Tibial nerve (tissue), 4 donors: ENCODE results near the gene DFFA. TPM values are rescaled to one million over a fixed set of nuclear protein-coding genes. Genes with fewer than 3 reads are reported as not detected.
A peak's percentile ranks its signal among the peaks of the same experiment; 100 is the strongest.

Experiments used
- DNase-seq, 2 donors: peaks; one replicate each; pipeline ENCODE4 v3.0.0-alpha.2; 2019; ENCODE audit warnings: low spot score in 2 of 2
- H3K27ac ChIP-seq, 4 donors: fragments of 200-600 bp; sonication (generic) in 3 of 4; one replicate each; pipeline ENCODE4 v1.5.1; 2017 to 2019; ENCODE audit warnings: mild to moderate bottlenecking in 1 of 4
- H3K27me3 ChIP-seq, 2 donors: fragments of 200-600 bp; sonication (generic) in 1 of 2; one replicate each; pipeline versions ENCODE4 v1.5.1 to v1.6.0; 2017 to 2019
- H3K36me3 ChIP-seq, 3 donors: fragments of 200-600 bp; sonication (generic); one replicate each; pipeline ENCODE4 v1.5.1; 2018 to 2019
- H3K4me1 ChIP-seq, 4 donors: fragments of 200-600 bp; sonication (generic) in 3 of 4; one replicate each; pipeline ENCODE4 v1.5.1; 2017 to 2019
- H3K4me3 ChIP-seq, 4 donors: fragments of 200-600 bp; sonication (generic) in 3 of 4; one replicate each; pipeline ENCODE4 v1.5.1; 2017 to 2019; ENCODE audit warnings: mild to moderate bottlenecking in 1 of 4, moderate library complexity in 1 of 4
- H3K9me3 ChIP-seq, 4 donors: fragments of 200-600 bp; sonication (generic) in 3 of 4; one replicate each; pipeline ENCODE4 v1.5.1; 2017 to 2019
- EP300 ChIP-seq, 2 donors: sonication (generic); formaldehyde crosslinking; IDR thresholded peaks; one replicate each; pipeline ENCODE4 v1.6.1; 2017; ENCODE audit warnings: antibody characterized with exemption in 2 of 2, mild to moderate bottlenecking in 1 of 2
- POLR2A ChIP-seq, 2 donors: fragments of 450-650 bp; IDR thresholded peaks; one replicate each; pipeline ENCODE4 v1.6.1; 2017; ENCODE audit warnings: antibody characterized with exemption in 2 of 2, mild to moderate bottlenecking in 2 of 2, moderate library complexity in 2 of 2
- WGBS, 2 donors: methylation state at CpG; one replicate each; pipeline ENCODE4 v1.1.5; 2018; 5-methylcytosine and 5-hydroxymethylcytosine counted together
- total RNA-seq, 4 donors: library from RNA; depleted of rRNA; stranded (reverse); fragments of >200 nt; gene quantifications; one replicate each; pipeline ENCODE4 v1.1.0, GENCODE V29; 2016
- TF ChIP-seq, protein P1 (sequence below), 5 experiments: fragments of 200-600 bp in 3 of 5; fragments of 450-650 bp in 2 of 5; sonication (generic) in 3 of 5; IDR thresholded peaks; one replicate each; pipeline ENCODE4 v1.5.1; 2016 to 2019; ENCODE audit warnings: antibody characterized with exemption in 5 of 5, mild to moderate bottlenecking in 3 of 5, moderate library complexity in 2 of 5

DFFA gene
- total RNA-seq, 4 donors from 2014 or later: 14.9 to 19.5 (median 18.9) TPM

- H3K36me3 ChIP-seq: no peaks in the 10 kb centered on the region
- DNase-seq: no peak
- H3K27me3 ChIP-seq: no peaks in the 10 kb centered on the region
- 91 to 95% methylated on average over 2 of the region's 2 CpGs for WGBS, 2 donors
- H3K9me3 ChIP-seq: no peaks in the 10 kb centered on the region
- H3K4me3 ChIP-seq: no peak overlapping the region
- TF ChIP-seq, protein P1, sequence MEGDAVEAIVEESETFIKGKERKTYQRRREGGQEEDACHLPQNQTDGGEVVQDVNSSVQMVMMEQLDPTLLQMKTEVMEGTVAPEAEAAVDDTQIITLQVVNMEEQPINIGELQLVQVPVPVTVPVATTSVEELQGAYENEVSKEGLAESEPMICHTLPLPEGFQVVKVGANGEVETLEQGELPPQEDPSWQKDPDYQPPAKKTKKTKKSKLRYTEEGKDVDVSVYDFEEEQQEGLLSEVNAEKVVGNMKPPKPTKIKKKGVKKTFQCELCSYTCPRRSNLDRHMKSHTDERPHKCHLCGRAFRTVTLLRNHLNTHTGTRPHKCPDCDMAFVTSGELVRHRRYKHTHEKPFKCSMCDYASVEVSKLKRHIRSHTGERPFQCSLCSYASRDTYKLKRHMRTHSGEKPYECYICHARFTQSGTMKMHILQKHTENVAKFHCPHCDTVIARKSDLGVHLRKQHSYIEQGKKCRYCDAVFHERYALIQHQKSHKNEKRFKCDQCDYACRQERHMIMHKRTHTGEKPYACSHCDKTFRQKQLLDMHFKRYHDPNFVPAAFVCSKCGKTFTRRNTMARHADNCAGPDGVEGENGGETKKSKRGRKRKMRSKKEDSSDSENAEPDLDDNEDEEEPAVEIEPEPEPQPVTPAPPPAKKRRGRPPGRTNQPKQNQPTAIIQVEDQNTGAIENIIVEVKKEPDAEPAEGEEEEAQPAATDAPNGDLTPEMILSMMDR (IDR thresholded peaks at IDR 0.05): no peak
- TF ChIP-seq EP300 (IDR thresholded peaks at IDR 0.05) (no peak), POLR2A (IDR thresholded peaks at IDR 0.05) (no peak)
- H3K27ac ChIP-seq: no peak overlapping the region
- H3K4me1 ChIP-seq: peaks cover 0 to 40% (median 7%) of the 10 kb centered on the region in 4 donors
Measured at GRCh38 chr1:10517677-10517982, 45.3 kb upstream of the DFFA start.

- WGBS, 2 donors: 71 to 73% methylated on average over 8 of the region's 8 CpGs
- Histone ChIP-seq H3K4me3 (no peak overlapping the region), H3K27ac (no peak overlapping the region), H3K9me3 (no peaks in the 10 kb centered on the region), H3K36me3 (no peaks in the 10 kb centered on the region), H3K27me3 (no peaks in the 10 kb centered on the region), H3K4me1 (peaks cover 0 to 36% (median 7%) of the 10 kb centered on the region in 4 donors)
- DNase-seq: no peak
- TF ChIP-seq EP300 (IDR thresholded peaks at IDR 0.05) (no peak), POLR2A (IDR thresholded peaks at IDR 0.05) (no peak)
- TF ChIP-seq, protein P1 (IDR thresholded peaks at IDR 0.05): no peak
Measured at GRCh38 chr1:10516925-10517676, 44.8 kb upstream of the DFFA start.

GRCh38 chr1:10515976-10516750 is 43.8 kb upstream of the DFFA start:
- no peak for DNase-seq
- no peaks in the 10 kb centered on the region for H3K36me3 ChIP-seq
- WGBS, 2 donors: 82 to 90% methylated on average over 6 of the region's 6 CpGs
- H3K9me3 ChIP-seq: no peaks in the 10 kb centered on the region
- H3K4me1 ChIP-seq: peaks cover 0 to 39% (median 11%) of the 10 kb centered on the region in 4 donors
- TF ChIP-seq EP300 (IDR thresholded peaks at IDR 0.05): no peak
- TF ChIP-seq POLR2A (IDR thresholded peaks at IDR 0.05): no peak
- TF ChIP-seq, protein P1 (IDR thresholded peaks at IDR 0.05): no peak
- H3K27me3 ChIP-seq: no peaks in the 10 kb centered on the region
- no peak overlapping the region for H3K4me3 ChIP-seq
- no peak overlapping the region for H3K27ac ChIP-seq

GRCh38 chr1:10515301-10515975 is 43.1 kb upstream of the DFFA start:
- DNase-seq: no peak
- no peaks in the 10 kb centered on the region for H3K36me3 ChIP-seq
- H3K27me3 ChIP-seq: no peaks in the 10 kb centered on the region
- peak overlapping the region in 1 of 4 donors; percentile 15 for H3K27ac ChIP-seq
- 52 to 57% methylated on average over 10 of the region's 10 CpGs for WGBS, 2 donors
- no peak overlapping the region for H3K4me3 ChIP-seq
- TF ChIP-seq POLR2A (IDR thresholded peaks at IDR 0.05): no peak
- no peaks in the 10 kb centered on the region for H3K9me3 ChIP-seq
- H3K4me1 ChIP-seq: peaks cover 0 to 47% (median 17%) of the 10 kb centered on the region in 4 donors

DNA sequence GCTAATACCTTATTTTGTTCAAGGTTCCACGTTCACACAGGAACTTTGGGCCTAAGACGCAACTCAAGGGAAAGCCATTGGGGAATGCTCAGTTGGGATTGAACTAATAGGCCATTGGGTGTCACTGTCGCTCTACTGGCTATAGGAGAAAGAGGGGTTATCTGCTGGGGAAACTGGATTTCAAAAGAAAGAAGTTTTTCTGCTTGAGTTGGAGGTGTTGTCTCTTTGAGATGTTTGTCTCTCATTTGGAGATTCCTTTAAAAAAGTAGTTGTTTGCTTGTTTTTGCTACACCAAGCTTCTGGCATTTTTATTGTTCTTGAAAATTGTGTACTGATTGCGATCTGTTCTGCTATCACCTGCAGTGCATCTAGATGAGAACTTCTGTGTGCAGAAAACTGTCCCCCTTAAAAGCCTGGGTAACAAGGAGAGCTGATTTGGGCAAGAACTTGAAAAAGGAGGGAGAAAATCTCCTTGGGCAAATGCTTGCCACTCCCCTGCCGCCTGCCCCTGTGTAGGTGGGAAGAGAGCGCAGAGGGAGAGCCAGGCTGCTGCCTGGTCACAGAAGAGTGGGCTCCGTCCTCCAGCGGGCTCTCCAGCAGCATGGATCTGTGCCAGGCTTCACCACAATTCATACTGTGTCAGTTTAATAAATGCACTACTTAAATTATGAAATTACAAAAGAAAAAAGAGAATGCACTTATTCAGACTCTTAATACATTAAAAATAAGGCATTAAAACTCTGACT is 42.3 kb upstream of the DFFA start:
- Histone ChIP-seq H3K9me3 (no peaks in the 10 kb centered on the region), H3K27ac (peak overlapping the region in 1 of 4 donors; percentile 15), H3K4me1 (peaks cover 0 to 54% (median 22%) of the 10 kb centered on the region in 4 donors), H3K27me3 (no peaks in the 10 kb centered on the region), H3K4me3 (no peak overlapping the region), H3K36me3 (no peaks in the 10 kb centered on the region)
- WGBS, 2 donors: 57 to 59% methylated on average over 8 of the region's 8 CpGs
- DNase-seq: no peak
- TF ChIP-seq EP300 (IDR thresholded peaks at IDR 0.05) (no peak), POLR2A (IDR thresholded peaks at IDR 0.05) (no peak)
- TF ChIP-seq, protein P1 (IDR thresholded peaks at IDR 0.05): peak in 4 of 5 experiments; percentile 22 to 32 (median 28)
